HG03520 (cell line): Measurements from ENCODE around the gene ZNF43.
"Not testable (repeated sequence)": the region's sequence is repeated elsewhere in the genome, so short reads cannot be mapped to it uniquely, and the experiment has no call there.

Source experiments
- ATAC-seq: cut with Tn5 transposase; IDR thresholded peaks from one replicate; pipeline ENCODE4 v1.9.1; 2021; ENCODE audit warnings: mild to moderate bottlenecking, moderate library complexity; ENCODE audit not compliant: unreplicated experiment

ZNF43 gene

GRCh38 chr19:21812448-21812847 is 23.5 kb downstream of the ZNF43 start:
- ATAC-seq, result no peak

- not testable (repeated sequence) for ATAC-seq
Measured at GRCh38 chr19:21808400-21809000, 27.5 kb downstream of the ZNF43 start.

GRCh38 chr19:21789466-21790085 is 46.4 kb downstream of the ZNF43 start:
- ATAC-seq, result no peak

- ATAC-seq, result no peak
Measured at GRCh38 chr19:21786936-21787335, 49.0 kb downstream of the ZNF43 start.

- ATAC-seq, result not testable (repeated sequence)
Measured at GRCh38 chr19:21775792-21776191, 60.2 kb downstream of the ZNF43 start.

- peak; percentile 94 for ATAC-seq
Measured at GRCh38 chr19:21767065-21767800, 68.7 kb downstream of the ZNF43 start, which contains the start of gene ZNF100. Gene ZNF100, minus strand, starts transcription at chr19:21767579. Its CDS starts 150 bp downstream, at chr19:21767429.

GRCh38 chr19:21766705-21767064 is 69.3 kb downstream of the ZNF43 start:
- not testable (repeated sequence) for ATAC-seq

GRCh38 chr19:21765151-21765550 is 70.8 kb downstream of the ZNF43 start:
- no peak for ATAC-seq

- not testable (repeated sequence) for ATAC-seq
Measured at GRCh38 chr19:21761547-21761946, 74.4 kb downstream of the ZNF43 start.

GRCh38 chr19:21758296-21758695 is 77.7 kb downstream of the ZNF43 start:
- ATAC-seq, result no peak

- ATAC-seq, result not testable (repeated sequence)
Measured at GRCh38 chr19:21755555-21755954, 80.4 kb downstream of the ZNF43 start.
